ENCODE measurements around the gene BMAL1.

DNA sequence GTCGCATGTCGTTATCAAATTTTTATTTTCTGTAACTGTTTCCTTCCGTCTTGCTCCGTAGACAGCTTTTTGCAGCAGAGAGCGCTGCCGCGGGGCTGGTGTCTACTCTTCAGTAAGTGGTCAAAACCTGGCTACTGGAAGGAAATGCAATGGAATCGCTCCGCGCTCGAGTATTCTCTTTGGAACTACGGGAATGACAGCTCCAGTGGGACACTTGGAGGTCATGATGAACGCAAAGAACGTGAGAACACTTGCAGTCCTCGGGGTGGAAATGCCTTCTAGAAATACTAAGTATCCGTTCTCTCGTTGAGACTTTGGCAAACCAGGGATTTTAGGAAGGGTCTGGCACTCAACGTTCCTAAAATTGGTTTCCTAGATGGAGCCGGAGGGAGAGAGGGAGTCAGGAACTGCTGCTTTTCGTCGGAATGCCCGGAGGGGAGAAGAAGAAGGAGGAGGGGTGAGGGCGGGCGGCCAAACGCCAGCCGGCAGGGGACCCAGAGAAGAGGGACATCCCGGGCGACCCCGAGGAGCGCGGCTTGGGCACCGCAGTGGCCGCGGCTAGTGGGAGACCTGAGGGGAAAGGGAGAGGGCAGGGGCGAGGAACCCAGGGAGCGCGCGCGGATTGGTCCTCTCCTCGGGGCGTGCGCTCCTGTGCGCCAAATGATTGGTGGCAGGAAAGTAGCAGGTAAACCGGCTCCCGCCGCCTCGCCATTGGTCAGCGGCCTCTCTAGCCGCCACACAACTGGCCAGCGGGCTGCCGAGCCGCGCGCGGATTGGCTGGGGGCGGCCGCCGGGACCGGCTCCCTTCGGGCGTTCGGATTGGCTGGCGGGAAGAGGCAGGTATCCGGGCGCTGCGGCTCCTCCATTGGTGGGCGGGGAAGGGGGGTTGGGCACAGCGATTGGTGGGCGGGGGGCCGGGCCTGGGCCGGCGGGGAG, 490 bp upstream of the BMAL1 start:
- TF ChIP-seq, protein P1, sequence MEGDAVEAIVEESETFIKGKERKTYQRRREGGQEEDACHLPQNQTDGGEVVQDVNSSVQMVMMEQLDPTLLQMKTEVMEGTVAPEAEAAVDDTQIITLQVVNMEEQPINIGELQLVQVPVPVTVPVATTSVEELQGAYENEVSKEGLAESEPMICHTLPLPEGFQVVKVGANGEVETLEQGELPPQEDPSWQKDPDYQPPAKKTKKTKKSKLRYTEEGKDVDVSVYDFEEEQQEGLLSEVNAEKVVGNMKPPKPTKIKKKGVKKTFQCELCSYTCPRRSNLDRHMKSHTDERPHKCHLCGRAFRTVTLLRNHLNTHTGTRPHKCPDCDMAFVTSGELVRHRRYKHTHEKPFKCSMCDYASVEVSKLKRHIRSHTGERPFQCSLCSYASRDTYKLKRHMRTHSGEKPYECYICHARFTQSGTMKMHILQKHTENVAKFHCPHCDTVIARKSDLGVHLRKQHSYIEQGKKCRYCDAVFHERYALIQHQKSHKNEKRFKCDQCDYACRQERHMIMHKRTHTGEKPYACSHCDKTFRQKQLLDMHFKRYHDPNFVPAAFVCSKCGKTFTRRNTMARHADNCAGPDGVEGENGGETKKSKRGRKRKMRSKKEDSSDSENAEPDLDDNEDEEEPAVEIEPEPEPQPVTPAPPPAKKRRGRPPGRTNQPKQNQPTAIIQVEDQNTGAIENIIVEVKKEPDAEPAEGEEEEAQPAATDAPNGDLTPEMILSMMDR (IDR thresholded peaks at IDR 0.05): peak in 1 of 3 donors; percentile 36
- TF ChIP-seq EP300 (IDR thresholded peaks at IDR 0.05) (no peak), POLR2A (IDR thresholded peaks at IDR 0.05) (peak; percentile 81)
